SH-SY5Y (cell line): ENCODE results near the gene TMEM178B.

Source experiments
- GATA2 ChIP-seq: IDR thresholded peaks from 2 replicates; pipeline ENCODE4 v1.6.1; 2011; ENCODE audit warnings: mild to moderate bottlenecking, low read depth, low read length
- GATA3 ChIP-seq: IDR thresholded peaks from 2 replicates; pipeline ENCODE4 v1.6.1; 2011; ENCODE audit warnings: low read depth, mild to moderate bottlenecking, low read length, moderate library complexity

TMEM178B gene

GRCh38 chr7:141481971-141482370, 408.1 kb downstream of the TMEM178B start:
- TF ChIP-seq GATA2: no peak
- no peak for TF ChIP-seq GATA3

- TF ChIP-seq GATA3 (no peak), GATA2 (no peak)
These were observed 409.2 kb downstream of the TMEM178B start for GRCh38 chr7:141483044-141483443.

GRCh38 chr7:141484907-141485306, 411.0 kb downstream of the TMEM178B start:
- TF ChIP-seq GATA3 (no peak), GATA2 (no peak)

GRCh38 chr7:141486959-141487358, 413.1 kb downstream of the TMEM178B start:
- no peak for TF ChIP-seq GATA2
- TF ChIP-seq GATA3: no peak

- TF ChIP-seq GATA3 (no peak), GATA2 (no peak)
These were observed 416.6 kb downstream of the TMEM178B start for GRCh38 chr7:141490474-141490873.

GRCh38 chr7:141495057-141495456, 421.2 kb downstream of the TMEM178B start:
- TF ChIP-seq GATA3: no peak
- TF ChIP-seq GATA2: no peak

GRCh38 chr7:141497391-141497790, 423.5 kb downstream of the TMEM178B start:
- TF ChIP-seq GATA3: no peak
- TF ChIP-seq GATA2: no peak

- no peak for TF ChIP-seq GATA2
- TF ChIP-seq GATA3: no peak
These were observed 426.7 kb downstream of the TMEM178B start for GRCh38 chr7:141500608-141501007.

GRCh38 chr7:141501451-141501850, 427.6 kb downstream of the TMEM178B start:
- TF ChIP-seq GATA2 (no peak), GATA3 (no peak)

- TF ChIP-seq GATA3 (no peak), GATA2 (no peak)
These were observed 437.4 kb downstream of the TMEM178B start for GRCh38 chr7:141511316-141511675.

- TF ChIP-seq GATA2 (no peak), GATA3 (no peak)
These were observed 438.0 kb downstream of the TMEM178B start for GRCh38 chr7:141511676-141512396.

GRCh38 chr7:141512597-141512996, 438.7 kb downstream of the TMEM178B start:
- TF ChIP-seq GATA3 (no peak), GATA2 (no peak)

GRCh38 chr7:141513720-141514119, 439.9 kb downstream of the TMEM178B start:
- no peak for TF ChIP-seq GATA3
- TF ChIP-seq GATA2: no peak

- no peak for TF ChIP-seq GATA2
These were observed 442.1 kb downstream of the TMEM178B start for GRCh38 chr7:141515941-141516340.

- no peak for TF ChIP-seq GATA2
- no peak for TF ChIP-seq GATA3
These were observed 445.8 kb downstream of the TMEM178B start for GRCh38 chr7:141519623-141520022.

GRCh38 chr7:141522657-141523342, 448.9 kb downstream of the TMEM178B start:
- TF ChIP-seq GATA2 (no peak), GATA3 (no peak)
